WTC11 (cell line): Measurements from ENCODE around the gene GJD3. TPM values are rescaled to one million over a fixed set of nuclear protein-coding genes. Genes with fewer than 3 reads are reported as not detected.

Experiments used
- ATAC-seq: fragments of 200-7000 bp; cut with Tn5 transposase; 2 replicates; pipeline ENCODE4 v1.10.0; 2021; ENCODE audit warnings: mild to moderate bottlenecking, moderate library complexity
- CTCF ChIA-PET: fragments of 300-600 bp; sonication (Branson Sonifier 250); formaldehyde crosslinking; loops from one replicate; lab custom pipeline; 2021; ENCODE audit warnings: antibody characterized with exemption; lab: Charles Lee
- POLR2A ChIA-PET: fragments of 350-600 bp; sonication (Branson Sonifier 250); formaldehyde crosslinking; loops from one replicate; lab custom pipeline; 2021; ENCODE audit warnings: antibody characterized with exemption; lab: Charles Lee
- DNase-seq: peaks from one replicate; pipeline ENCODE4 v3.0.0; 2021; ENCODE audit warnings: low spot score
- H3K27ac Mint-ChIP-seq: 2 replicates; pipeline ENCODE4 v1.8.0; 2021; ENCODE audit warnings: mixed read lengths
- H3K27me3 Mint-ChIP-seq: 2 replicates; pipeline ENCODE4 v1.8.0; 2021; ENCODE audit warnings: low read depth, mild to moderate bottlenecking, moderate library complexity, mixed read lengths
- H3K36me3 Mint-ChIP-seq: 2 replicates; pipeline ENCODE4 v1.8.0; 2021; ENCODE audit warnings: mixed read lengths
- H3K4me1 Mint-ChIP-seq: 2 replicates; pipeline ENCODE4 v1.8.0; 2022; ENCODE audit warnings: mixed read lengths
- H3K4me3 Mint-ChIP-seq: 2 replicates; pipeline ENCODE4 v1.8.0; 2021; ENCODE audit warnings: mild to moderate bottlenecking, moderate library complexity, mixed read lengths
- H3K9me3 Mint-ChIP-seq: 2 replicates; pipeline ENCODE4 v1.8.0; 2021; ENCODE audit warnings: mixed read lengths
- CBFB ChIP-seq: sonication (generic); formaldehyde crosslinking; IDR thresholded peaks from 2 replicates; pipeline ENCODE4 v1.8.1; 2022; ENCODE audit warnings: mild to moderate bottlenecking, low read depth, missing genetic modification reagents
- CREB1 ChIP-seq: sonication (generic); formaldehyde crosslinking; IDR thresholded peaks from 2 replicates; pipeline ENCODE4 v1.8.0; 2023; ENCODE audit warnings: mild to moderate bottlenecking, missing genetic modification reagents
- FOXK1 ChIP-seq: sonication (generic); formaldehyde crosslinking; IDR thresholded peaks from 2 replicates; pipeline ENCODE4 v1.8.0; 2022; ENCODE audit warnings: mild to moderate bottlenecking, moderate library complexity, missing genetic modification reagents
- GTF2I ChIP-seq: fragments of 250-450 bp; sonication (Bioruptor Pico); conservative IDR thresholded peaks from 2 replicates; pipeline ENCODE4 v1.4.0; 2021; ENCODE audit warnings: mild to moderate bottlenecking
- KAT7 ChIP-seq: sonication (generic); formaldehyde crosslinking; IDR thresholded peaks from 2 replicates; pipeline ENCODE4 v1.8.1; 2023; ENCODE audit warnings: missing genetic modification reagents, mild to moderate bottlenecking, borderline replicate concordance
- NFYB ChIP-seq: sonication (generic); formaldehyde crosslinking; conservative IDR thresholded peaks from 2 replicates; pipeline ENCODE4 v1.8.0; 2022; ENCODE audit warnings: low read depth, missing genetic modification reagents
- NR2C2 ChIP-seq: sonication (generic); formaldehyde crosslinking; IDR thresholded peaks from 2 replicates; pipeline ENCODE4 v1.8.0; 2022; ENCODE audit warnings: mild to moderate bottlenecking, missing genetic modification reagents
- NR3C1 ChIP-seq: sonication (generic); formaldehyde crosslinking; conservative IDR thresholded peaks from 2 replicates; pipeline ENCODE4 v1.8.1; 2023; ENCODE audit warnings: low read depth, mild to moderate bottlenecking, missing genetic modification reagents
- ZBTB21 ChIP-seq: sonication (generic); formaldehyde crosslinking; IDR thresholded peaks from 2 replicates; pipeline ENCODE4 v1.8.1; 2023; ENCODE audit warnings: mild to moderate bottlenecking, missing genetic modification reagents, borderline replicate concordance
- ZNF263 ChIP-seq: sonication (generic); formaldehyde crosslinking; IDR thresholded peaks from 2 replicates; pipeline ENCODE4 v1.8.1; 2022; ENCODE audit warnings: low read depth, mild to moderate bottlenecking, moderate library complexity, missing genetic modification reagents
- ZNF396 ChIP-seq: fragments of 250-450 bp; sonication (Bioruptor Pico); IDR thresholded peaks from 2 replicates; pipeline ENCODE4 v1.8.0; 2021; ENCODE audit warnings: mild to moderate bottlenecking, moderate library complexity, borderline replicate concordance
- ZNF671 ChIP-seq: fragments of 250-450 bp; sonication (Bioruptor Pico); IDR thresholded peaks from 2 replicates; pipeline ENCODE4 v1.8.0; 2021; ENCODE audit warnings: mild to moderate bottlenecking
- total RNA-seq: library from RNA; stranded (reverse); gene quantifications from 3 replicates; pipeline ENCODE4 v1.2.3, GENCODE V29; 2021
- TF ChIP-seq, protein P1 (sequence below): fragments of 250-450 bp; sonication (Bioruptor Pico); conservative IDR thresholded peaks from 2 replicates; pipeline ENCODE4 v1.9.0; 2021; ENCODE audit warnings: mild to moderate bottlenecking
- TF ChIP-seq, protein P2 (sequence below): sonication (generic); formaldehyde crosslinking; IDR thresholded peaks from 2 replicates; pipeline ENCODE4 v1.8.0; 2022; ENCODE audit warnings: missing genetic modification reagents
- TF ChIP-seq, protein P3 (sequence below): fragments of 250-450 bp; sonication (Bioruptor Pico); IDR thresholded peaks from 2 replicates; pipeline ENCODE4 v1.9.0; 2021; ENCODE audit warnings: moderate library complexity, mild to moderate bottlenecking, inconsistent platforms, borderline replicate concordance
- TF ChIP-seq, protein P4 (sequence below): fragments of 200-600 bp; IDR thresholded peaks from 2 replicates; pipeline ENCODE4 v1.8.0; 2022; ENCODE audit warnings: antibody characterized with exemption
- TF ChIP-seq, protein P5 (sequence below): sonication (generic); formaldehyde crosslinking; IDR thresholded peaks from 2 replicates; pipeline ENCODE4 v1.8.1; 2023; ENCODE audit warnings: mild to moderate bottlenecking, missing genetic modification reagents, moderate library complexity
- TF ChIP-seq, protein P6 (sequence below): fragments of 250-450 bp; sonication (Bioruptor Pico); IDR thresholded peaks from 2 replicates; pipeline ENCODE4 v1.8.0; 2021; ENCODE audit warnings: mild to moderate bottlenecking

Gene GJD3
- total RNA-seq, 1 experiment from 2014 or later = 2.3 TPM

DNA sequence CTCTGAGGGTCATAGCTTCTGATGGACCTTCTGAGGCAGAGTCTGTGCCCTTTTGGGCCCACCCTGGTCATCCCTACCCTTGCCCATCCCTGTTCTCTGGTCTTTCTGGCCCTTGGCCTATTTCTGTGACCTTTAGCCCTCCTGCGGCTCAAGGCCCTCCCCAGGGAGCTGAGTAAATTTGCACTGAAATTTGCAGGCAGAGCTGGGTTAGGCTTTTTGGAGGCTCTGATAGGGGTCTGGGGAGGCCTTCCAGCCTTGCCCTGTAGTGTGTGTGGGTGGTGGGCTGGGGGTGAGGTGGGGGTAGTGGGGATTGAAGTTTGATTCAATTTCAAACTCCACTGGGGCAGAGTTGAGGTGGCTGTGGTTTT, 37.7 kb downstream of the GJD3 start:
- Mint-ChIP-seq H3K4me1 (peaks cover 29% of the 10 kb centered on the region), H3K27ac (no peak overlapping the region), H3K4me3 (no peak overlapping the region), H3K27me3 (no peaks in the 10 kb centered on the region), H3K36me3 (peaks cover 5% of the 10 kb centered on the region), H3K9me3 (no peaks in the 10 kb centered on the region)
- TF ChIP-seq NR2C2 (CRISPR knock-in tag) (no peak), ZBTB21 (CRISPR knock-in tag) (no peak), KAT7 (CRISPR knock-in tag) (no peak), ZNF396 (CRISPR knock-in tag) (no peak), NFYB (CRISPR knock-in tag) (no peak), CREB1 (CRISPR knock-in tag) (no peak), FOXK1 (CRISPR knock-in tag) (no peak), ZNF671 (CRISPR knock-in tag) (no peak), NR3C1 (CRISPR knock-in tag) (no peak), CBFB (CRISPR knock-in tag) (no peak), GTF2I (no peak), ZNF263 (CRISPR knock-in tag) (no peak)
- TF ChIP-seq, protein P1, sequence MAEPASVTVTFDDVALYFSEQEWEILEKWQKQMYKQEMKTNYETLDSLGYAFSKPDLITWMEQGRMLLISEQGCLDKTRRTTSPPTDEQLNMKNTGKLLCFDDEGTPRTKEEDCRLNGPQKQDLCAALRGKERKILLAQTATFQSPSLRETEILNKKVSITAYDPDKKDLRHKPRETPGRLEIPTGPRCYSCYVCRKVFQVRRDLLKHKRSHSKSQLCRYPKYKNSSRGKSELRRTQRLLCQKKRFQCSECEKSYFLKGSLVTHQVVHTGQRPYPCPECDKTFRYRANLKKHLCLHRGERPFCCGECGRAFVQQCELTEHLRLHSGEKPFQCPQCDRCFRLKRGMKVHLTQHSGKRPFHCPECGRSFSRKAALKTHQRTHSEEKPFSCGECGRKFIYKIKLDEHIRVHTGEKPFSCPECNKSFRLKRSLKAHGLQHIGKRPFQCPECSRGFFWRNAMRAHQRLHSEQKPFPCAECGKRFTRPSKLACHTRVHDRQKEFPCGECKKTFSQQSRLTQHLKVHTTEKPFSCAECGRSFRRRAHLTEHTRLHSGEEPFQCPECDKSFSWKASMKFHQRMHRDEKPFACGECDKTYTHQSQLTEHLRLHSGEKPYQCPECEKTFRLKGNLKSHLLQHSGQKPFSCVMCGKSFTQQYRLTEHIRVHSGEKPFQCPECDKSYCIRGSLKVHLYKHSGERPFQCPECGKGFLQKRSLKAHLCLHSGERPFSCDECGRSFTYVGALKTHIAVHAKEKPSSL (CRISPR knock-in tag) = no peak
- TF ChIP-seq, protein P2, sequence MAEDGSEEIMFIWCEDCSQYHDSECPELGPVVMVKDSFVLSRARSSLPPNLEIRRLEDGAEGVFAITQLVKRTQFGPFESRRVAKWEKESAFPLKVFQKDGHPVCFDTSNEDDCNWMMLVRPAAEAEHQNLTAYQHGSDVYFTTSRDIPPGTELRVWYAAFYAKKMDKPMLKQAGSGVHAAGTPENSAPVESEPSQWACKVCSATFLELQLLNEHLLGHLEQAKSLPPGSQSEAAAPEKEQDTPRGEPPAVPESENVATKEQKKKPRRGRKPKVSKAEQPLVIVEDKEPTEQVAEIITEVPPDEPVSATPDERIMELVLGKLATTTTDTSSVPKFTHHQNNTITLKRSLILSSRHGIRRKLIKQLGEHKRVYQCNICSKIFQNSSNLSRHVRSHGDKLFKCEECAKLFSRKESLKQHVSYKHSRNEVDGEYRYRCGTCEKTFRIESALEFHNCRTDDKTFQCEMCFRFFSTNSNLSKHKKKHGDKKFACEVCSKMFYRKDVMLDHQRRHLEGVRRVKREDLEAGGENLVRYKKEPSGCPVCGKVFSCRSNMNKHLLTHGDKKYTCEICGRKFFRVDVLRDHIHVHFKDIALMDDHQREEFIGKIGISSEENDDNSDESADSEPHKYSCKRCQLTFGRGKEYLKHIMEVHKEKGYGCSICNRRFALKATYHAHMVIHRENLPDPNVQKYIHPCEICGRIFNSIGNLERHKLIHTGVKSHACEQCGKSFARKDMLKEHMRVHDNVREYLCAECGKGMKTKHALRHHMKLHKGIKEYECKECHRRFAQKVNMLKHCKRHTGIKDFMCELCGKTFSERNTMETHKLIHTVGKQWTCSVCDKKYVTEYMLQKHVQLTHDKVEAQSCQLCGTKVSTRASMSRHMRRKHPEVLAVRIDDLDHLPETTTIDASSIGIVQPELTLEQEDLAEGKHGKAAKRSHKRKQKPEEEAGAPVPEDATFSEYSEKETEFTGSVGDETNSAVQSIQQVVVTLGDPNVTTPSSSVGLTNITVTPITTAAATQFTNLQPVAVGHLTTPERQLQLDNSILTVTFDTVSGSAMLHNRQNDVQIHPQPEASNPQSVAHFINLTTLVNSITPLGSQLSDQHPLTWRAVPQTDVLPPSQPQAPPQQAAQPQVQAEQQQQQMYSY = no peak
- TF ChIP-seq, protein P3, sequence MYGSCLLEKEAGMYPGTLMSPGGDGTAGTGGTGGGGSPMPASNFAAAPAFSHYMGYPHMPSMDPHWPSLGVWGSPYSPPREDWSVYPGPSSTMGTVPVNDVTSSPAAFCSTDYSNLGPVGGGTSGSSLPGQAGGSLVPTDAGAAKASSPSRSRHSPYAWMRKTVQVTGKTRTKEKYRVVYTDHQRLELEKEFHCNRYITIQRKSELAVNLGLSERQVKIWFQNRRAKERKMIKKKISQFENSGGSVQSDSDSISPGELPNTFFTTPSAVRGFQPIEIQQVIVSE (CRISPR knock-in tag) = no peak
- TF ChIP-seq, protein P4, sequence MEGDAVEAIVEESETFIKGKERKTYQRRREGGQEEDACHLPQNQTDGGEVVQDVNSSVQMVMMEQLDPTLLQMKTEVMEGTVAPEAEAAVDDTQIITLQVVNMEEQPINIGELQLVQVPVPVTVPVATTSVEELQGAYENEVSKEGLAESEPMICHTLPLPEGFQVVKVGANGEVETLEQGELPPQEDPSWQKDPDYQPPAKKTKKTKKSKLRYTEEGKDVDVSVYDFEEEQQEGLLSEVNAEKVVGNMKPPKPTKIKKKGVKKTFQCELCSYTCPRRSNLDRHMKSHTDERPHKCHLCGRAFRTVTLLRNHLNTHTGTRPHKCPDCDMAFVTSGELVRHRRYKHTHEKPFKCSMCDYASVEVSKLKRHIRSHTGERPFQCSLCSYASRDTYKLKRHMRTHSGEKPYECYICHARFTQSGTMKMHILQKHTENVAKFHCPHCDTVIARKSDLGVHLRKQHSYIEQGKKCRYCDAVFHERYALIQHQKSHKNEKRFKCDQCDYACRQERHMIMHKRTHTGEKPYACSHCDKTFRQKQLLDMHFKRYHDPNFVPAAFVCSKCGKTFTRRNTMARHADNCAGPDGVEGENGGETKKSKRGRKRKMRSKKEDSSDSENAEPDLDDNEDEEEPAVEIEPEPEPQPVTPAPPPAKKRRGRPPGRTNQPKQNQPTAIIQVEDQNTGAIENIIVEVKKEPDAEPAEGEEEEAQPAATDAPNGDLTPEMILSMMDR = no peak
- TF ChIP-seq, protein P5, sequence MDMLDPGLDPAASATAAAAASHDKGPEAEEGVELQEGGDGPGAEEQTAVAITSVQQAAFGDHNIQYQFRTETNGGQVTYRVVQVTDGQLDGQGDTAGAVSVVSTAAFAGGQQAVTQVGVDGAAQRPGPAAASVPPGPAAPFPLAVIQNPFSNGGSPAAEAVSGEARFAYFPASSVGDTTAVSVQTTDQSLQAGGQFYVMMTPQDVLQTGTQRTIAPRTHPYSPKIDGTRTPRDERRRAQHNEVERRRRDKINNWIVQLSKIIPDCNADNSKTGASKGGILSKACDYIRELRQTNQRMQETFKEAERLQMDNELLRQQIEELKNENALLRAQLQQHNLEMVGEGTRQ (CRISPR knock-in tag) = no peak
- TF ChIP-seq, protein P6, sequence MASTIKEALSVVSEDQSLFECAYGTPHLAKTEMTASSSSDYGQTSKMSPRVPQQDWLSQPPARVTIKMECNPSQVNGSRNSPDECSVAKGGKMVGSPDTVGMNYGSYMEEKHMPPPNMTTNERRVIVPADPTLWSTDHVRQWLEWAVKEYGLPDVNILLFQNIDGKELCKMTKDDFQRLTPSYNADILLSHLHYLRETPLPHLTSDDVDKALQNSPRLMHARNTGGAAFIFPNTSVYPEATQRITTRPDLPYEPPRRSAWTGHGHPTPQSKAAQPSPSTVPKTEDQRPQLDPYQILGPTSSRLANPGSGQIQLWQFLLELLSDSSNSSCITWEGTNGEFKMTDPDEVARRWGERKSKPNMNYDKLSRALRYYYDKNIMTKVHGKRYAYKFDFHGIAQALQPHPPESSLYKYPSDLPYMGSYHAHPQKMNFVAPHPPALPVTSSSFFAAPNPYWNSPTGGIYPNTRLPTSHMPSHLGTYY (CRISPR knock-in tag) = no peak
- ATAC-seq (no peak), DNase-seq (no peak)
- ChIA-PET POLR2A (interaction anchor here (0.6 kb wide), 1 partner anchor 17 kb away, joined by 3 read pairs; no protein-coding TSS in a partner anchor), CTCF (interaction anchor here (2.4 to 3.2 kb wide), 2 partner anchors 10 to 28 kb away, joined by 14 to 22 read pairs; no protein-coding TSS in a partner anchor)
